Measurements from ENCODE around the gene MAGEB17.

Gene MAGEB17

GRCh38 chrX:16210061-16210460 is 42.8 kb downstream of the MAGEB17 start:
- no peak for DNase-seq (ENCODE audit: low spot score)

DNA sequence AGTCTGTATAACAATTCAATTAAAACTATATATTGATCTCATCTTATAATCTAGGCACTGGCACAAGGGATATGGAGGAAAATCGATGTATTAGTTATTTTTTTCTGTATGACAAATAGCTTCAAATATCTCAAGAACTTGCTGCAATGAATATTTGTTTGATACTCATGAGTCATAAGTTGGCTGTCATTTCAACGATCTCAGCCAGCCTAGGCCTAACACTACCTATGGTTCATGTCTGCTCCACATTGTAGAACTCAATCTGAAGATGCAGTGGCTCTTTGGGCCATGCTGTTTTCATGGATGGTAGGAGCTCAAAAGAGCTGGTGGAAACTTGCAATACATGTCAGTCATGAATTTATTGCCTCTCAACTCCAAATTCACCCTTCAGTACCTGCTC is 44.7 kb downstream of the MAGEB17 start:
- no peak for DNase-seq (ENCODE audit: low spot score)

- no peak for DNase-seq (ENCODE audit: low spot score)
Measured at GRCh38 chrX:16212436-16212835, 45.2 kb downstream of the MAGEB17 start.

DNA sequence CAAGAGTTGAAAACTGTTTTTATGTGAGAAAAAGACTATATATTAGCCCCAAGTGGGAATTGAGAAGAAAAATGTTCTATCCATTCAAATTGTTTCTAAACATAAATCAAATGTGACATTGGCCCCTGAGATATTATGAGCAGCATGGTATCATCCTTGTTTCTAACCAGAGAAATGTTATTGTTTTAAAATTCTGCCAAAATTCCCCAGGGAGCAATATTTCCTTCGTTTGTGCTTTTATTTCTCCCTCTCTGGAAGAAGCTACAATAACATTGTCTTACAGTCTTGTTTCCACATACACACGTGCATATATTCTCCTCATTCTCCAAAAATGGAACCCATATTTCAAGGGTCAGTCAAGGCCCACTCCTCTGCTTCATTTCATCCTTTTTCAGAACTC is 46.7 kb downstream of the MAGEB17 start:
- DNase-seq (ENCODE audit: low spot score) = no peak

GRCh38 chrX:16215660-16216059 is 48.4 kb downstream of the MAGEB17 start:
- no peak for DNase-seq (ENCODE audit: low spot score)
